LNCAP (cell line): ENCODE data around the gene NDUFS6.

ENCODE experiments used
- TF ChIP-seq, protein P1 (sequence below): fragments of 450-650 bp; IDR thresholded peaks from 2 replicates; pipeline ENCODE4 v1.5.1; 2017; ENCODE audit warnings: mild to moderate bottlenecking

The NDUFS6 gene

GRCh38 chr5:1833264-1834021, 32.2 kb downstream of the NDUFS6 start:
- TF ChIP-seq, protein P1, sequence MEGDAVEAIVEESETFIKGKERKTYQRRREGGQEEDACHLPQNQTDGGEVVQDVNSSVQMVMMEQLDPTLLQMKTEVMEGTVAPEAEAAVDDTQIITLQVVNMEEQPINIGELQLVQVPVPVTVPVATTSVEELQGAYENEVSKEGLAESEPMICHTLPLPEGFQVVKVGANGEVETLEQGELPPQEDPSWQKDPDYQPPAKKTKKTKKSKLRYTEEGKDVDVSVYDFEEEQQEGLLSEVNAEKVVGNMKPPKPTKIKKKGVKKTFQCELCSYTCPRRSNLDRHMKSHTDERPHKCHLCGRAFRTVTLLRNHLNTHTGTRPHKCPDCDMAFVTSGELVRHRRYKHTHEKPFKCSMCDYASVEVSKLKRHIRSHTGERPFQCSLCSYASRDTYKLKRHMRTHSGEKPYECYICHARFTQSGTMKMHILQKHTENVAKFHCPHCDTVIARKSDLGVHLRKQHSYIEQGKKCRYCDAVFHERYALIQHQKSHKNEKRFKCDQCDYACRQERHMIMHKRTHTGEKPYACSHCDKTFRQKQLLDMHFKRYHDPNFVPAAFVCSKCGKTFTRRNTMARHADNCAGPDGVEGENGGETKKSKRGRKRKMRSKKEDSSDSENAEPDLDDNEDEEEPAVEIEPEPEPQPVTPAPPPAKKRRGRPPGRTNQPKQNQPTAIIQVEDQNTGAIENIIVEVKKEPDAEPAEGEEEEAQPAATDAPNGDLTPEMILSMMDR: no peak

- TF ChIP-seq, protein P1: no peak
These were observed 32.9 kb downstream of the NDUFS6 start for GRCh38 chr5:1834022-1834551.

DNA sequence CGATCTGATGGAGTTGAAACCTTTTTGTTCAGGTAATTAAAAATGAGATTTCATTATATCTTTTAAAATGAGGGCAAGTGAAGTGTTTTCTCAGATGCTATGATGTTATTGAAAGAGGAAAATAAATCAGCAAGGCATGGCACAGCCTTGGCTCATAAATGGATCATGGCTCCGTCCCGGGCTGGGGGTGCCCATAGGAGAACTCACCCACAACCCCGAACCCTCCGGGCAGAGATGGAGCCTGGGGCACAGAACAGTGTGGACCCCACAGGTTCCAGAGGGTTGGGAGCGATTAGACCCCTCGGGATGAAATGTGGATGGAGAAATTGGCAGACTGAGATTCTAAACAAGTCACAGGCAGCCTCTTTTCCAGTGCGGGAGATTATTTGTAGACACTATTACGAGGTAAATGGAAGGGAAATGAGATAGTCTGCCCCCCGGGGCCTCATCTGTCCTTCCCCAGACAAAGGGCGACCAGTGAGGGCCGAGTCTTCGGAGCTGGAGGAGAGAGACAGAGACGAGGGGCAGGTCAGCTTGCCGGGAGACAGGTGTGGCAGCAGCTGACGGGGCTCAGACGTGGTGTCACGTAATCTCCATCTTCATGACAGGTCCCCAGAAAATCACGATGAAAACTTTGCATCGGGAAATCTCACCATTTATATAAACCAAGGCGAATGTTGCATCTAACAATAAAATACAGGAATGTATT, 33.7 kb downstream of the NDUFS6 start:
- TF ChIP-seq, protein P1: no peak

- TF ChIP-seq, protein P1: no peak
These were observed 34.2 kb downstream of the NDUFS6 start for GRCh38 chr5:1835431-1835830.

- TF ChIP-seq, protein P1: no peak
These were observed 35.1 kb downstream of the NDUFS6 start for GRCh38 chr5:1836176-1836890.

- TF ChIP-seq, protein P1: no peak
These were observed 36.0 kb downstream of the NDUFS6 start for GRCh38 chr5:1836891-1837880.
